ENCODE measurements around the gene STAP2. TPM values are rescaled to one million over a fixed set of nuclear protein-coding genes. Genes with fewer than 3 reads are reported as not detected.

Gene STAP2
- total and polyA plus RNA-seq, 9 of the 15 experiments (the other 6 are each of a cell fraction or from before 2014, with no cell fraction given): 1.2 to 9.8 (median 4.5) TPM

DNA sequence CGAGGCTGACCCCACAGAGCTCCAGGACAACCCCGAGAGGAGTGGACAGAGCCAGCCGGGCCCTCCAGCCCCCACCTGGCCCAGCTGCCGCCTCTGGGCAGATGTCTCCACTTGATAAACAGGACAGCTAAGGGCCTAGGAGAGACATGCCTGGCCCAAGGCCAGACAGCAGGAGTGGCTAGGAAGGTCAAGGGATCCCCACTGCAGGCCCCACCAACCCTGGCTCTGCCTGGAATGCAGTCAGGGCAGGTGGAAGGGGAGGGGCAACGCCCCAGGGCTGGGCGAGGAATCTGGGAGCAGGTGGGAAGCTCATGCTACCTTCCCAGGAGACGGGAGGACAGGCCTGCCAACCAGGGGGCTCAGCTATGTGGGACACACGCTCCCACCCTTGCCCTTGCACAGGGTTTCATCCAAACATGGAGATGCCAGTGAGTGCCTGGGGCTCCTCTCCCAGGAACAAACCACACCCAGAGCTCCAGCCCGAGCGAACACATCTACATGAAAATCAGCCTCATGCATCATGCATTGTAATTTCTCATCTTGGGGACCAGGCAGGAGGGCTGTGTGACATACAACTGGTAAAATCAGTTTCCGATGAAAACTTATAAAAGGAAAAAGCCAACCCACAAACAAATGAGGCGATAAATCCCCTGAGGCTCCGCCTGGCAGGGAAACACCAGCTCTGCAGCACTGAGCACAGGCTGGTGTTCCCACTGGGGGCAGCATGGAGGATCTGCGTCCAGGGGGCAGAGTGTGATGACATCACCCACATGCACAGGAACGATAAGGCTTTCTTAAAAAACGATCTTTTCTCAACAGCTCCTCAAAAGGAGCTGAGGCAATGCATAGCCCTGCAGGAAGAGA lies 36.8 kb upstream of the STAP2 start (continued):
- TF ChIP-seq, protein P1, sequence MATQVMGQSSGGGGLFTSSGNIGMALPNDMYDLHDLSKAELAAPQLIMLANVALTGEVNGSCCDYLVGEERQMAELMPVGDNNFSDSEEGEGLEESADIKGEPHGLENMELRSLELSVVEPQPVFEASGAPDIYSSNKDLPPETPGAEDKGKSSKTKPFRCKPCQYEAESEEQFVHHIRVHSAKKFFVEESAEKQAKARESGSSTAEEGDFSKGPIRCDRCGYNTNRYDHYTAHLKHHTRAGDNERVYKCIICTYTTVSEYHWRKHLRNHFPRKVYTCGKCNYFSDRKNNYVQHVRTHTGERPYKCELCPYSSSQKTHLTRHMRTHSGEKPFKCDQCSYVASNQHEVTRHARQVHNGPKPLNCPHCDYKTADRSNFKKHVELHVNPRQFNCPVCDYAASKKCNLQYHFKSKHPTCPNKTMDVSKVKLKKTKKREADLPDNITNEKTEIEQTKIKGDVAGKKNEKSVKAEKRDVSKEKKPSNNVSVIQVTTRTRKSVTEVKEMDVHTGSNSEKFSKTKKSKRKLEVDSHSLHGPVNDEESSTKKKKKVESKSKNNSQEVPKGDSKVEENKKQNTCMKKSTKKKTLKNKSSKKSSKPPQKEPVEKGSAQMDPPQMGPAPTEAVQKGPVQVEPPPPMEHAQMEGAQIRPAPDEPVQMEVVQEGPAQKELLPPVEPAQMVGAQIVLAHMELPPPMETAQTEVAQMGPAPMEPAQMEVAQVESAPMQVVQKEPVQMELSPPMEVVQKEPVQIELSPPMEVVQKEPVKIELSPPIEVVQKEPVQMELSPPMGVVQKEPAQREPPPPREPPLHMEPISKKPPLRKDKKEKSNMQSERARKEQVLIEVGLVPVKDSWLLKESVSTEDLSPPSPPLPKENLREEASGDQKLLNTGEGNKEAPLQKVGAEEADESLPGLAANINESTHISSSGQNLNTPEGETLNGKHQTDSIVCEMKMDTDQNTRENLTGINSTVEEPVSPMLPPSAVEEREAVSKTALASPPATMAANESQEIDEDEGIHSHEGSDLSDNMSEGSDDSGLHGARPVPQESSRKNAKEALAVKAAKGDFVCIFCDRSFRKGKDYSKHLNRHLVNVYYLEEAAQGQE (IDR thresholded peaks at IDR 0.05; ENCODE audit: borderline replicate concordance): peak; percentile 38; the same call in 1 of the 2 replicates
- TF ChIP-seq, protein P1 (CRISPR knock-in tag; IDR thresholded peaks at IDR 0.05; ENCODE audit: low read depth): no peak
- TF ChIP-seq NR2C2 (CRISPR knock-in tag; IDR thresholded peaks at IDR 0.05): no peak; the same call in 1 of the 2 replicates
- peak; percentile 70; the same call in 1 of the 2 replicates for TF ChIP-seq NR2C2 (tag; IDR thresholded peaks at IDR 0.05)
- peak; percentile 81 for TF ChIP-seq NBN (IDR thresholded peaks at IDR 0.05; ENCODE audit: low read depth)
- no peak for TF ChIP-seq YBX1 (IDR thresholded peaks at IDR 0.05)
- TF ChIP-seq, protein P2, sequence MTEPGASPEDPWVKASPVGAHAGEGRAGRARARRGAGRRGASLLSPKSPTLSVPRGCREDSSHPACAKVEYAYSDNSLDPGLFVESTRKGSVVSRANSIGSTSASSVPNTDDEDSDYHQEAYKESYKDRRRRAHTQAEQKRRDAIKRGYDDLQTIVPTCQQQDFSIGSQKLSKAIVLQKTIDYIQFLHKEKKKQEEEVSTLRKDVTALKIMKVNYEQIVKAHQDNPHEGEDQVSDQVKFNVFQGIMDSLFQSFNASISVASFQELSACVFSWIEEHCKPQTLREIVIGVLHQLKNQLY (CRISPR knock-in tag; conservative IDR thresholded peaks at IDR 0.05): 0 out of 4 replicates have a peak, but pooled peaks of 1 of the 2 experiments have one; percentile 65
- TF ChIP-seq NFATC3 (IDR thresholded peaks at IDR 0.05): peak; percentile 41; the same call in 1 of the 2 replicates
- no peak for TF ChIP-seq KLF10 (CRISPR knock-in tag; IDR thresholded peaks at IDR 0.05)
- TF ChIP-seq TEAD4 (IDR thresholded peaks at IDR 0.05; ENCODE audit: low read length): peak; percentile 88
- TF ChIP-seq TEAD4 (CRISPR knock-in tag; IDR thresholded peaks at IDR 0.05; ENCODE audit: borderline replicate concordance): no peak
- TF ChIP-seq GATA2 (CRISPR knock-in tag; IDR thresholded peaks at IDR 0.05): peak; percentile 87
- TF ChIP-seq EWSR1 (IDR thresholded peaks at IDR 0.05; ENCODE audit: borderline replicate concordance, low read depth, partially characterized antibody): no peak
- TF ChIP-seq, protein P3, sequence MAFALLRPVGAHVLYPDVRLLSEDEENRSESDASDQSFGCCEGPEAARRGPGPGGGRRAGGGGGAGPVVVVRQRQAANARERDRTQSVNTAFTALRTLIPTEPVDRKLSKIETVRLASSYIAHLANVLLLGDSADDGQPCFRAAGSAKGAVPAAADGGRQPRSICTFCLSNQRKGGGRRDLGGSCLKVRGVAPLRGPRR (CRISPR knock-in tag; IDR thresholded peaks at IDR 0.05): 0 out of 2 replicates have a peak, but pooled peaks have one; percentile 16
- peak; percentile 39; the same call in 1 of the 2 replicates for TF ChIP-seq NR2C1 (IDR thresholded peaks at IDR 0.05)
- TF ChIP-seq NR2C1 (tag; IDR thresholded peaks at IDR 0.05): 0 out of 2 replicates have a peak, but pooled peaks have one; percentile 48
- TF ChIP-seq CXXC5 (CRISPR knock-in tag; IDR thresholded peaks at IDR 0.05): peak; percentile 79
- TF ChIP-seq GABPB1 (CRISPR knock-in tag; IDR thresholded peaks at IDR 0.05): peak; percentile 41; the same call in 1 of the 2 replicates
